ENCODE data around the gene AKNA. TPM values are rescaled to one million over a fixed set of nuclear protein-coding genes. Genes with fewer than 3 reads are reported as not detected.

Gene AKNA
- polyA plus RNA-seq, 4 donors: 3.4 to 22.0 (median 12.8) TPM

DNA sequence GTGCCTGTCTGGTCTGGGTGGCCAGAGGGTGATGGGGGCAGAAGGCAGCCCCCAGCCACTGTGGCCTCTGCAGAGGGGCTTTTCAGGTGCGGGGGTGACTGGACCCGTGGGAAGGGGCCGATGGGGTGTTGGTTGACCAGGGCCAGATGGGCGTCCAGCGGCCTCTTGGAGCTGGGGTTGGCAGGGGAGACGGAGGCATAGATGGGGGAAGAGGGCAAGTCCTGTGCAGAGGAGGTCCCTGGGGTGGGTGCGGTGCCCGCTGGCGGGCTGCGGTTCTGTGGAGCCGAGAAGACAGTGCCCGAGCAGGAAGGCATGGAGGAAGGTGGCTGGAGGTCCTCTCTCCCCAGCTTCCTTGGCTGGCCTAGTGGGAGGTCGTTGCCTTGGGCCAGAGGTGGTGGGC lies 18.7 kb upstream of the AKNA start:
- no peak overlapping the region for H3K4me3 ChIP-seq (ENCODE audit: low read depth in 1 of 3, low read length in 3 of 3)
- FAIRE-seq (no peak), DNase-seq (no peak)
- H3K36me3 ChIP-seq (ENCODE audit: control insufficient read depth in 3 of 3, insufficient read depth in 2 of 3, low read depth in 1 of 3, low read length in 3 of 3): peaks cover 0 to 25% (median 0%) of the 10 kb centered on the region in 3 donors
- no peak overlapping the region for H3K27ac ChIP-seq (ENCODE audit: low read depth in 1 of 3, low read length in 2 of 3)
- no peaks in the 10 kb centered on the region for H3K27me3 ChIP-seq (ENCODE audit: control insufficient read depth in 3 of 3, insufficient read depth in 3 of 3, low read length in 3 of 3)
- H3K9me3 ChIP-seq (ENCODE audit: control insufficient read depth in 2 of 2, insufficient read depth in 1 of 2, low read depth in 1 of 2, low read length in 1 of 2): no peaks in the 10 kb centered on the region
- WGBS, 3 donors: 90 to 92% (median 90%) methylated on average over 13 of the region's 13 CpGs
- peaks cover 0 to 2% (median 0%) of the 10 kb centered on the region in 3 donors for H3K4me1 ChIP-seq (ENCODE audit: control insufficient read depth in 3 of 3, insufficient read depth in 2 of 3, low read depth in 1 of 3, low read length in 2 of 3)

DNA sequence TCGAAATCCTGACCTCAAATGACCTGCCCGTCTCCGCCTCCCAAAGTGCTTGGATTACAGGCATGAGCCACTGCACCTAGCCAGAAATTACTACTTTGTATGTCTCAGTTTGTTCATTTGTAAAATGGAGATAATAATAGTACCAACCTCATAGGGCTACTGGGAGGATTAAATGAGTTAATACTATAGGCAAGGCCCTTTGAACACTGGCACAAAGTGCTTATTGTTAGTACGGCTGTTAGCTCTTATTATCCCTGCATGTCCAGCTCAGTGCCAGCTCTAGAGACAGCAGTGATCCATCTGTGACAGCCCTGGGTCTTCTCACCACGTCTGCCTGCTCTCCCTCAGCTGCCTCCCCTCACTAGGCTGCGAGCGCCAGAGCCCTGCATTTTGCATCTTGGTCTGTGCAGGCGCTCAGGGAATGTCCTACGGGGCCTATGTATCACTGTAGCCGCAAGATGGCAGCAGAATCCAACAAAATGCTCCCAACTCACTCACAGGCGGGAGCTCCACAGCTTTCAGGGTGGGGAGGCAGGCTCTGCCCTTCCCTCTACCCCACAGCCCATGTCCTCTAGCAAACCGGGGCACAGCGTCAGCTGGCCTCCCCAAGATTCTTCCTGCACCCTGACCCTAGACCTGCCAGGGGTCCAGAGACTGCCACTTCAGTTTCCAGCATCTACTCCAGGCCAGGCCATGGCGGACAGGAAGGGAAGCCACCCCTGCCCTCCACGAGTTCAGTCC lies 17.7 kb upstream of the AKNA start:
- no peak overlapping the region for H3K27ac ChIP-seq (ENCODE audit: low read depth in 1 of 3, low read length in 2 of 3)
- FAIRE-seq (no peak), DNase-seq (peak; percentile 79 to 84)
- H3K9me3 ChIP-seq (ENCODE audit: control insufficient read depth in 2 of 2, insufficient read depth in 1 of 2, low read depth in 1 of 2, low read length in 1 of 2): no peaks in the 10 kb centered on the region
- H3K4me1 ChIP-seq (ENCODE audit: control insufficient read depth in 3 of 3, insufficient read depth in 2 of 3, low read depth in 1 of 3, low read length in 2 of 3): peaks cover 0 to 8% (median 0%) of the 10 kb centered on the region in 3 donors
- no peaks in the 10 kb centered on the region for H3K27me3 ChIP-seq (ENCODE audit: control insufficient read depth in 3 of 3, insufficient read depth in 3 of 3, low read length in 3 of 3)
- H3K4me3 ChIP-seq (ENCODE audit: low read depth in 1 of 3, low read length in 3 of 3): no peak overlapping the region
- peaks cover 0 to 25% (median 0%) of the 10 kb centered on the region in 3 donors for H3K36me3 ChIP-seq (ENCODE audit: control insufficient read depth in 3 of 3, insufficient read depth in 2 of 3, low read depth in 1 of 3, low read length in 3 of 3)
- WGBS, 3 donors: 31 to 45% (median 34%) methylated on average over 13 to 15 of the region's 15 CpGs

DNA sequence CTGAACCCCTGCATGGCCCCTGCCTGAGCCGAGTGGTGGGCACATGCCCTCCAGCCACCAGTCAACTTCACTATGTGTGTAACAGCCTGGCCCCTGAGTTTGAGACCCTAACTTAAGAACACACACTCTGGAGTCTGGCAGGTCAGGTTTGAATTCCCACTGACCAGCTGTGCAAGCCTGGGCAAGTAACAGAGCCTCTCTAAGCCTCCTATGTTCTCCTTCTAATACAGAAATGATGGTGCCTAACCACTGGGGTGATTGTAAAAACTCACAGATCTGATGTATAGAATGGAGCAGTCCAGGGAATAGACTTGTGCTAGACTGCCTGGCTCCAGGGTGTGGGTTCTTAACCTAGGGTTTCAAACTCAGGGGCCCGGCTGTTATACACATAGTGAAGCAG lies 16.7 kb upstream of the AKNA start:
- H3K27me3 ChIP-seq (ENCODE audit: control insufficient read depth in 3 of 3, insufficient read depth in 3 of 3, low read length in 3 of 3): no peaks in the 10 kb centered on the region
- no peaks in the 10 kb centered on the region for H3K9me3 ChIP-seq (ENCODE audit: control insufficient read depth in 2 of 2, insufficient read depth in 1 of 2, low read depth in 1 of 2, low read length in 1 of 2)
- H3K36me3 ChIP-seq (ENCODE audit: control insufficient read depth in 3 of 3, insufficient read depth in 2 of 3, low read depth in 1 of 3, low read length in 3 of 3): peaks cover 0 to 25% (median 0%) of the 10 kb centered on the region in 3 donors
- FAIRE-seq: no peak
- no peak overlapping the region for H3K27ac ChIP-seq (ENCODE audit: low read depth in 1 of 3, low read length in 2 of 3)
- peaks cover 0 to 8% (median 0%) of the 10 kb centered on the region in 3 donors for H3K4me1 ChIP-seq (ENCODE audit: control insufficient read depth in 3 of 3, insufficient read depth in 2 of 3, low read depth in 1 of 3, low read length in 2 of 3)
- H3K4me3 ChIP-seq (ENCODE audit: low read depth in 1 of 3, low read length in 3 of 3): no peak overlapping the region
- no peak for DNase-seq
- WGBS, 3 donors: 84 to 91% (median 89%) methylated on average over 2 of the region's 2 CpGs

GRCh38 chr9:114403153-114403756 lies 15.5 kb upstream of the AKNA start:
- peaks cover 0 to 8% (median 0%) of the 10 kb centered on the region in 3 donors for H3K4me1 ChIP-seq (ENCODE audit: control insufficient read depth in 3 of 3, insufficient read depth in 2 of 3, low read depth in 1 of 3, low read length in 2 of 3)
- H3K4me3 ChIP-seq (ENCODE audit: low read depth in 1 of 3, low read length in 3 of 3): no peak overlapping the region
- DNase-seq (no peak), FAIRE-seq (no peak)
- WGBS, 3 donors: 89 to 93% (median 89%) methylated on average over 16 of the region's 16 CpGs
- no peaks in the 10 kb centered on the region for H3K9me3 ChIP-seq (ENCODE audit: control insufficient read depth in 2 of 2, insufficient read depth in 1 of 2, low read depth in 1 of 2, low read length in 1 of 2)
- no peak overlapping the region for H3K27ac ChIP-seq (ENCODE audit: low read depth in 1 of 3, low read length in 2 of 3)
- no peaks in the 10 kb centered on the region for H3K27me3 ChIP-seq (ENCODE audit: control insufficient read depth in 3 of 3, insufficient read depth in 3 of 3, low read length in 3 of 3)
- H3K36me3 ChIP-seq (ENCODE audit: control insufficient read depth in 3 of 3, insufficient read depth in 2 of 3, low read depth in 1 of 3, low read length in 3 of 3): peaks cover 0 to 25% (median 0%) of the 10 kb centered on the region in 3 donors

- Histone ChIP-seq H3K4me1 (ENCODE audit: control insufficient read depth in 3 of 3, insufficient read depth in 2 of 3, low read depth in 1 of 3, low read length in 2 of 3) (peaks cover 0 to 19% (median 0%) of the 10 kb centered on the region in 3 donors), H3K27me3 (ENCODE audit: control insufficient read depth in 3 of 3, insufficient read depth in 3 of 3, low read length in 3 of 3) (no peaks in the 10 kb centered on the region), H3K36me3 (ENCODE audit: control insufficient read depth in 3 of 3, insufficient read depth in 2 of 3, low read depth in 1 of 3, low read length in 3 of 3) (peaks cover 0 to 18% (median 0%) of the 10 kb centered on the region in 3 donors), H3K27ac (ENCODE audit: low read depth in 1 of 3, low read length in 2 of 3) (no peak overlapping the region), H3K4me3 (ENCODE audit: low read depth in 1 of 3, low read length in 3 of 3) (no peak overlapping the region), H3K9me3 (ENCODE audit: control insufficient read depth in 2 of 2, insufficient read depth in 1 of 2, low read depth in 1 of 2, low read length in 1 of 2) (no peaks in the 10 kb centered on the region)
- DNase-seq: peak; percentile 60 to 83
- 26 to 67% (median 46%) methylated on average over 7 of the region's 7 CpGs for WGBS, 3 donors
- no peak for FAIRE-seq
Measured at GRCh38 chr9:114401344-114401743, 13.6 kb upstream of the AKNA start.

GRCh38 chr9:114400772-114401171 lies 13.0 kb upstream of the AKNA start:
- H3K9me3 ChIP-seq (ENCODE audit: control insufficient read depth in 2 of 2, insufficient read depth in 1 of 2, low read depth in 1 of 2, low read length in 1 of 2): no peaks in the 10 kb centered on the region
- WGBS, 3 donors: 69 to 75% (median 71%) methylated on average over 2 of the region's 2 CpGs
- H3K36me3 ChIP-seq (ENCODE audit: control insufficient read depth in 3 of 3, insufficient read depth in 2 of 3, low read depth in 1 of 3, low read length in 3 of 3): peaks cover 0 to 14% (median 0%) of the 10 kb centered on the region in 3 donors
- FAIRE-seq (no peak), DNase-seq (no peak)
- H3K27me3 ChIP-seq (ENCODE audit: control insufficient read depth in 3 of 3, insufficient read depth in 3 of 3, low read length in 3 of 3): no peaks in the 10 kb centered on the region
- no peak overlapping the region for H3K4me3 ChIP-seq (ENCODE audit: low read depth in 1 of 3, low read length in 3 of 3)
- H3K27ac ChIP-seq (ENCODE audit: low read depth in 1 of 3, low read length in 2 of 3): no peak overlapping the region
- peaks cover 0 to 19% (median 0%) of the 10 kb centered on the region in 3 donors for H3K4me1 ChIP-seq (ENCODE audit: control insufficient read depth in 3 of 3, insufficient read depth in 2 of 3, low read depth in 1 of 3, low read length in 2 of 3)

DNA sequence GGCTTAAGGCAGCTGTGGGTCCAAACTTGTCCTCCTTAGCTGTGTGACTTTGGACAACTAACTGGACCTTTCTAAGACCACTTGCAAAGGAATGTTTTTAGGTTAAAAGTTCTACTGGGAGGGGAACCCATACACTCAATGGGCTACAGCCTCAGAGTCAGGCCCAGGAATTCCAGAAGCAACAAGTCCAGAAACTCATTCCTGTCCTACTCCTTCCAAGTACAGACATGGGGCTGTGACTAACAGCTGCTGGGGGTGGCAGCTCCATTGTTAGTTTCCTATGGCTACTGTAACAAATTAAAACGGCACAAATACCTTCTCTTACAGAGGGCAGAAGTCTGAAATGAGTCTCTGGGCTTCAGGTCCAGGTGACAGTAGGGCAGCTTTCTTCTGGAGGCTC lies 12.4 kb upstream of the AKNA start:
- Histone ChIP-seq H3K27me3 (ENCODE audit: control insufficient read depth in 3 of 3, insufficient read depth in 3 of 3, low read length in 3 of 3) (no peaks in the 10 kb centered on the region), H3K4me1 (ENCODE audit: control insufficient read depth in 3 of 3, insufficient read depth in 2 of 3, low read depth in 1 of 3, low read length in 2 of 3) (peaks cover 0 to 19% (median 0%) of the 10 kb centered on the region in 3 donors), H3K36me3 (ENCODE audit: control insufficient read depth in 3 of 3, insufficient read depth in 2 of 3, low read depth in 1 of 3, low read length in 3 of 3) (peaks cover 0 to 14% (median 0%) of the 10 kb centered on the region in 3 donors), H3K27ac (ENCODE audit: low read depth in 1 of 3, low read length in 2 of 3) (no peak overlapping the region), H3K9me3 (ENCODE audit: control insufficient read depth in 2 of 2, insufficient read depth in 1 of 2, low read depth in 1 of 2, low read length in 1 of 2) (no peaks in the 10 kb centered on the region), H3K4me3 (ENCODE audit: low read depth in 1 of 3, low read length in 3 of 3) (no peak overlapping the region)
- DNase-seq (no peak), FAIRE-seq (no peak)
- 28 to 61% (median 53%) methylated on average over 1 of the region's 1 CpG for WGBS, 3 donors

GRCh38 chr9:114399381-114399780 lies 11.6 kb upstream of the AKNA start:
- Histone ChIP-seq H3K36me3 (ENCODE audit: control insufficient read depth in 3 of 3, insufficient read depth in 2 of 3, low read depth in 1 of 3, low read length in 3 of 3) (peaks cover 0 to 14% (median 0%) of the 10 kb centered on the region in 3 donors), H3K27me3 (ENCODE audit: control insufficient read depth in 3 of 3, insufficient read depth in 3 of 3, low read length in 3 of 3) (no peaks in the 10 kb centered on the region), H3K9me3 (ENCODE audit: control insufficient read depth in 2 of 2, insufficient read depth in 1 of 2, low read depth in 1 of 2, low read length in 1 of 2) (no peaks in the 10 kb centered on the region), H3K4me3 (ENCODE audit: low read depth in 1 of 3, low read length in 3 of 3) (no peak overlapping the region), H3K4me1 (ENCODE audit: control insufficient read depth in 3 of 3, insufficient read depth in 2 of 3, low read depth in 1 of 3, low read length in 2 of 3) (peaks cover 0 to 19% (median 0%) of the 10 kb centered on the region in 3 donors), H3K27ac (ENCODE audit: low read depth in 1 of 3, low read length in 2 of 3) (no peak overlapping the region)
- DNase-seq (no peak), FAIRE-seq (no peak)
- 67 to 81% (median 75%) methylated on average over 4 of the region's 4 CpGs for WGBS, 3 donors
